AG04449 (cell line): ENCODE measurements around the gene INTS6.

Experiments used
- CTCF ChIA-PET: fragments of 350-600 bp; formaldehyde crosslinking; extraction: SDS; loops from one replicate; lab custom pipeline; 2021; ENCODE audit warnings: antibody characterized with exemption; lab: Yijun Ruan, JAX
- POLR2A ChIA-PET: fragments of 400-600, 350-600 bp; formaldehyde crosslinking; extraction: SDS; loops from one replicate; lab custom pipeline; 2020; ENCODE audit warnings: antibody characterized with exemption, inconsistent platforms; lab: Yijun Ruan, JAX
- DNase-seq: peaks from one replicate; pipeline ENCODE4 v3.0.0-alpha.2; 2010; ENCODE audit warnings: low read depth, low spot score
- H3K4me3 ChIP-seq: 2 replicates; pipeline ENCODE4 v1.5.1; 2011; ENCODE audit warnings: low read depth, mild to moderate bottlenecking, control low read depth, low read length
- CTCF ChIP-seq: IDR thresholded peaks from one replicate; pipeline ENCODE4 v1.5.1; 2011; ENCODE audit warnings: mild to moderate bottlenecking, moderate library complexity, low read length, control low read depth, inconsistent platforms; ENCODE audit not compliant: insufficient read depth; ENCODE audit errors: missing control alignments

Gene INTS6

GRCh38 chr13:51478418-51479198 lies 25.8 kb upstream of the INTS6 start:
- no peak for DNase-seq
- POLR2A ChIA-PET, result interaction anchor here (0.6 to 0.7 kb wide), 2 partner anchors 21 to 716 kb away, joined by 3 to 4 read pairs; no protein-coding TSS in a partner anchor
- CTCF ChIA-PET, result interaction anchor here (2.1 kb wide), 1 partner anchor 24 kb away, joined by 5 read pairs; no protein-coding TSS in a partner anchor
- no peak overlapping the region for H3K4me3 ChIP-seq
- no peak for TF ChIP-seq CTCF

- no peak overlapping the region for H3K4me3 ChIP-seq
- ChIA-PET CTCF (interaction anchor here (2.1 kb wide), 1 partner anchor 24 kb away, joined by 5 read pairs; no protein-coding TSS in a partner anchor), POLR2A (interaction anchor here (0.7 kb wide), 1 partner anchor 20 kb away, joined by 4 read pairs; no protein-coding TSS in a partner anchor)
- no peak for DNase-seq
- TF ChIP-seq CTCF, result no peak
These were observed 25.0 kb upstream of the INTS6 start for GRCh38 chr13:51477653-51478324.

GRCh38 chr13:51477149-51477548 lies 24.3 kb upstream of the INTS6 start:
- ChIA-PET CTCF (interaction anchor here (0.6 to 2.1 kb wide), 2 partner anchors 23 to 306 kb away, joined by 3 to 5 read pairs; no protein-coding TSS in a partner anchor), POLR2A (interaction anchor here (2.2 kb wide), 1 partner anchor 24 kb away, joined by 12 read pairs; the partner anchor contains the start of gene INTS6)
- DNase-seq, result no peak
- no peak for TF ChIP-seq CTCF
- no peak overlapping the region for H3K4me3 ChIP-seq

- CTCF ChIA-PET, result interaction anchor here (1.5 kb wide), 2 partner anchors 20 to 255 kb away, joined by 3 read pairs; no protein-coding TSS in a partner anchor
- H3K4me3 ChIP-seq, result no peak overlapping the region
- POLR2A ChIA-PET, result interaction anchor here (0.6 to 2.2 kb wide), 2 partner anchors 23 to 256 kb away, joined by 3 to 12 read pairs; partner anchors contain the start of gene INTS6
- DNase-seq, result no peak
- TF ChIP-seq CTCF, result no peak
These were observed 23.1 kb upstream of the INTS6 start for GRCh38 chr13:51475727-51476501.

GRCh38 chr13:51469790-51470189 lies 17.0 kb upstream of the INTS6 start:
- no peak for TF ChIP-seq CTCF
- ChIA-PET POLR2A (no interaction called here), CTCF (interaction anchor here (0.7 kb wide), 1 partner anchor 16 kb away, joined by 3 read pairs; no protein-coding TSS in a partner anchor)
- DNase-seq, result no peak
- no peak overlapping the region for H3K4me3 ChIP-seq
